GM19351 (cell line): ENCODE measurements around the gene SULT1A1.
"Not testable (repeated sequence)": the region's sequence is repeated elsewhere in the genome, so short reads cannot be mapped to it uniquely, and the experiment has no call there.

Source experiments
- ATAC-seq: cut with Tn5 transposase; IDR thresholded peaks from one replicate; pipeline ENCODE4 v1.9.1; 2021; ENCODE audit warnings: mild to moderate bottlenecking, moderate library complexity; ENCODE audit not compliant: unreplicated experiment

Gene SULT1A1

DNA sequence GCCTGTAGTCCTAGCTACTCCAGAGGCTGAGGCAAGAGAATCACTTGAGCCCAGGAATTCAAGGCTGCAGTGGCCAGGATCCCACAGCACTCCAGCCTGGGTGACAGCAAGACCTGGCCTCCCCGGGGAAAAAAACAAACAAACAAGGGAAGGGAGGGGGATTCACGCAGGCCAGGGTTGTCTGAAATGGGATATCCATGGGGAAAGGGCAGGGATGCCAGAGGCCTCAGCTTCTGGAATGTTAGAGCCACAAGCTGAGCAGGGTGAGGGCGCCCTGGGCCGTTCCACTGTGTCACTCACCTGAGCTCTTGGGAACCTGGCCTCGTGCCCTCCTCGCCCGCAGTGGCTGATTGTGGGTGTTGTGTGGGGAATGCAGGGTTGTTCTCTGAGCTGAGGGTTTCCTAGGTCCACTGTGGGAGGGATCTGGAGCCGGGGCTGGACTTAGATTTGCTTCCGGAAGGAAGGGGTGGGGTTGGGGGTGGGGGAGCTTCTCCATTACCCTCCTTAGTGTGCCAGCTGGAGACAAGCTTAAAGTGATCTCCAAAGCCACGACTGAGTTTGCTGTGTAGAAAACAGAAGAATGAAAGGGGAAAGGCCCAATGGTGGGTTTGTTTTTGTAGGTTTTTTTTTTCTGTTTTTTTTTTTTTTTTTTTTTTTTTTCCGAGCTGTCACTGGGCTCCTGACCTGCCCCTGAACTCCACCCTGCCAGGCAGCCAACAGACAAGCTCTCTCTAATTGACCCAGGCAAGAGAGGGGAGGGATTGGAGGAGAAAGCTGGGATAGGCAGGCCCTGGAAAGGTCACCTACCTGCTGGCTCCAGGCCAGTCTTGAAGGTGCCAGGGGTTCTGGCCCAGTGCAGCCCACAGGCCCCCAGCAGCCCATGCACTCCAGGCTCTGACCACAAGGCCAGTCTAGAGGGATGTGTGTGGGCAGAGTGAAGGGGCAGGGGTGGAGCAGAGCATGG, at the start of gene SULT1A1:
Gene SULT1A1 (minus strand): TSS at position 414 of the 964 bp plus-strand sequence. CDS start 1,189 bp downstream, outside the sequence.
- ATAC-seq, result no peak

DNA sequence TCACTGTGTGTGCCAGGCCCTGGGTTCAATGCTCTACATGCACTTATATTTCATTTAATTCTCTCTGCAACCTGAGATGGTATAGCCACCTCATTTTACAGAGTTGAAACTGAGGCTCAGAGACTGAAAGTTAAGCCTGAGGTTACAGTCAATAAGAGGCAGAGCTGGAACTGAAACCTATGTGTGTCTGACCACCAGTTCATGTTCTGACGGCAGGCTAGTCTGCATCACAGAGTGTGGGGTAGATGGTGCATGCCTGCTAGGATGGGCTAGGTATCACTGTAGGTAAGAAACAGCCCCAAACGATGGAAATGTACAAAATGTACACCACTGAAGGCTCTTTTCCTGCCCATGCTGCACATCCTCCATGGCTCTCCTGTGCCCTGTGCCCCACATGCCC, 30.1 kb upstream of the SULT1A1 start:
- ATAC-seq, result not testable (repeated sequence)

DNA sequence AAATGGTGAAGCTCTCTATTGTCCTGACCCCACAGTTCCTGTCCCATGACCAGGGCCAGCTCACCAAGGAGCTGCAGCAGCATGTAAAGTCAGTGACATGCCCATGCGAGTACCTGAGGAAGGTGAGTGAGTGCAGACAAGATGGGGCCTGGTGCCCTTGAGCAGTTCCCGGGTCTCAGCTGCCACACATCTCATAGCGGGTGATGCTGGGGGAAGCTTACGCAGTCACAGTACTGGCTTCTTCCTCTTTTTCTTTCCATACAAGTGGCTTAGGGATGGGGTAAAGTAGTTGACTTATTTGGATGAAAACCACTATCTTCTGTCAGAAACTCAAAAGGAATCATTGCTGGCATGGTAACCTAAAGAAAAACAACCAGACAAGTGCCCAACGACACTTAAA, 28.5 kb upstream of the SULT1A1 start:
- ATAC-seq, result not testable (repeated sequence)

DNA sequence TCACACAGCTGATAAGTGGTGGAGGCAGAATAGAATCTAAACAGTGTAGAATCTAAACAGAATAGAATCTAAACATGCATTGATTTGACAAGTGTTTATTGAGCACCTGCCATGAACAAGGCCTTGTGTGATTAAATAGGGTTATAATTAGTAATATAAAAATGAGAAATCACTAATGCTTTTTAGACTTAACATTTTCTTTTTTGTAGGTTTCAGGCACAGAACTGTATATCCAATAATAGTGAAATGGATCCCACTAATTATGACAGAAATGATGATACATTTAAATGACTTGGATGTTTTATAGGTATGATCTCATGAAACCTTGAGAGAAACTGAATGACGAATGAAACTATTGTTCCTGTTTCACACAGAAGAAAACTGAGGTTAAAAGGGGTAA, 27.9 kb upstream of the SULT1A1 start, which contains the start of gene NPIPB8:
Gene NPIPB8 (plus strand): TSS at position 301 of the 400 bp plus-strand sequence. CDS start 296 bp downstream, outside the sequence.
- ATAC-seq, result not testable (repeated sequence)

DNA sequence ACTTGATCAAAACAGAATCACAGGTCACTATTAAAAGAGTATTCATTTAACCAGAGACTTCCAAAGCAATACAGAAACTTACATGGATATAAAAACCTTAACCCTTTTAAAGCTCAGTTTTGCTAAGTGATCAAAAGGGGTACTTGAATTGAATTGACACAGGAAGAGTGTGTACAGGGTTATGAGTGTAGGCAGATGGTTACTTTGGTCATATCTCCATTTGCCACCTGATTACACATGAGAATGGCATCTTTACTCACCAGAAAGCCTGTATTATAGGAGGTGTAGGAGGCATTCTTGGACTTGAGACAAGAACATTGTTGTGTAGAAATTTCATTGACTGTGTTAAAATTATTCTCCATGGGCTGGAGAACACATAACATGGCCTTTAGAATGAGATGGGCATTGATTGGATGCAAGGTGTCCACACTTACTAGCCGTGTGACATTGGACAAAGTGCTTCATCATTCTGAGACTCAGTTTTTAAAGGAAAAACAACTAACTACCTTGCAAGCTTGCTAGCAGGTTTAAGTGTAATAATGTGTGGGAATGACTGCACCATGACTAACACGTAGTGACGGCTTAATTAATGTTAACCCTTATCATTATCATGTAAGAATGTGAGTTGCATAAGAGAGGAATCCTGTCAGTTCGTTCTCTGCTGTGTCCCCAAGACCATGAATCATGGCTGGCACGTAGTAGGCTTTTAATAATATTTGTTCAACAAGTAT, 26.4 kb upstream of the SULT1A1 start:
- not testable (repeated sequence) for ATAC-seq

DNA sequence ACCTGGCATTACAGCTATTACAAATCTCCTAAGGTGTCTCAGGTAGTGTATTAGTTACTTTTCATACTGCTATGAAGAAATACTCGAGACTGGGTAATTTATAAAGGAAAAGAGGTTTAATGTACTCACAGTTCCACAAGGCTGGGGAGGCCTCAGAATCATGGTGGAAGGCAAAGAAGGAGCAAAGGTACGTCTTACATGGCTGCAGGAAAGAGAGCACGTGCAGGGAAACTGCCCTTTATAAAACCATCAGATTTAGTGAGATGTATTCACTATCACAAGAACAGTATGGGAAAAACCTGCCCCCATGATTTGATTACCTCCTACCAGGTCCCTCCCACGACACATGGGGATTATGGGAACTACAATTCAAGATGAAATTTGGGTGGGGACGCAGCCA, 21.1 kb upstream of the SULT1A1 start:
- ATAC-seq, result not testable (repeated sequence)

DNA sequence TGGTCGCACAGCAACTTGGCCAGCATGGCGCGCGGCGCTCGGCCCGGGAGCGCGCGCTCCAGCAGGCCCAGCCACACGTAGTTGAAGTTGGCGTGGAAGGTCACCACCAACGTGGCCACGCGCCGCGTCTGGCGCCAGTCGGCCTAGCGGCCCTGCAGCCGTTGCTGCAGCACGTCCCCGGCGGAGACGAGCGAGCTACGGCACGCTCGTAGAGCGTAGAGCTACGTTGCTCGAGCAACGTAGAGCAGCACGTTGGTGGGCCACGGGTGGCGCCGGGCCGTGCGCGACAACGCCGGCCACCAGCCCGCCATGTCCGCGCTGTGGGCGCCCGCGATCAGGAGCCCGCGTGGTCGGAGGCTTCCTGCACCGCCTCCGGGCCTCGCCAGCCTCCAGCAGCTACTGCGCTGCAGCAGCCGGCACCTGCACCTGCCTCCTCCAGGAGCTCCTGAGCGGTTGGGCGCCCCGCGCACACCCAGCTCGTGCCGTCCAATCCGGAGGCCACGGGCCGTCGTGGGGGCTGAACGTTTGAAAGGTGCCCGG, 13.4 kb upstream of the SULT1A1 start:
- ATAC-seq, result peak; percentile 39

DNA sequence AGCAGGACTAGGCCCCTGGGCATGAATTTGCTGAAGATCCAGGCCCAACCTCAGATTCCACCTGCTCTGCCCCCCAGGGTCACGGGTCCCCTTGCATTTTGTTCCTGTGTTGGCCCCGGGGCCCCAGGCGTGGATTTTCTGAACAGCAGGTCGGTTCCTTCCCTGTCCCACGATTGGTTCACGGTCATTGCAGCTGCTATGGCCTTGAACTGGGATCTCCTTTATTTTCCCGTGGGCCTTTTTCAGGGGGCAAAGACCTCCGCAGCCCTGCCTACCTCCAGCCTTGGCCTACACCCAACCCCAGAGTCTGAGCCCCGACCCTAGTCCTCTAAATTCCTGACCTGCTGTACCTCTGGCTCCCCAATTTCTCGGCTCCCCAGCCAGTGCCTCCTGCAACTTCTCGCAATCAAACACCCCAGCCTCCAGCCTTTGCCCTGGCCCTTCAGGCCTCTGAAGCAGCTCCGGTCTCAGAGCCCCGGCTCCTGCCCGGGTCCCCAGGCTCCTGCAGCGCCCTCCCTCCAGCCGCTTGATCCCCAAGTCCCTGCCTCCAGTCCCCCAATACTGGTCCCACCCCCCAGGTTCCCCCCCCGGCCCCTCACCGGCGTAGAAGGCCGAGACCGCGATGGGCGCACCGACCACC, 12.8 kb upstream of the SULT1A1 start:
- not testable (repeated sequence) for ATAC-seq

DNA sequence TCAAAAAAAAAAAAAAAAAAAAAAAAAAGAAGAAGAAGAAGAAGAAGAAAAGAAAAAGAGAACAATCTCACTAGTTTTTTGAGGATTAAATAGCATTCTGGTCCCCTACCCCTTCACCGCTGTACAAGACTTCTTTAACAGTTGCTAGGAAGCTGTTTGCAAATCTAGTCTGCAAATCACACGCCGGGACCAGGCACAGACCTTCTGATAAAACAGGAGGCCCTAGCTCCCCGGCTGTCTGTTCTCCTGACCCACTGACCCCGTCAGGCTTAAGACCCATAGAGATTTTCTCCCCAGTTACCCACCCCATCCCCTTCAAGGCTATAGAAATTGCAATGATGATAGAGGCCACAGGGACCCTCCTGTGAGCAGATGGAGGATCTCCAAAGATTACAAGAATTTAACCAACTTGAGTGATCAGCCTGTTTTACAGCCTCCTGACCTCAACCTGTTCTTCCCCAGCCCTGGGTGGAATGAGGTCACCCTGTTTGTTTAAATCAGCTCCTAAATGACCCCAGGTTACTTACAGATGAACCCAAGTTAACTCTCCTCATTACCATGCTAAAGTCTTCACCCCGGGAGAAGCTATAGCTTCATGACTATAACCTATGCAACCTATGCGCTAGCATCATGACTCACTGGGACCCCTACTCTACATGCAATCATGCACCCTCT, 11.8 kb upstream of the SULT1A1 start:
- no peak for ATAC-seq

DNA sequence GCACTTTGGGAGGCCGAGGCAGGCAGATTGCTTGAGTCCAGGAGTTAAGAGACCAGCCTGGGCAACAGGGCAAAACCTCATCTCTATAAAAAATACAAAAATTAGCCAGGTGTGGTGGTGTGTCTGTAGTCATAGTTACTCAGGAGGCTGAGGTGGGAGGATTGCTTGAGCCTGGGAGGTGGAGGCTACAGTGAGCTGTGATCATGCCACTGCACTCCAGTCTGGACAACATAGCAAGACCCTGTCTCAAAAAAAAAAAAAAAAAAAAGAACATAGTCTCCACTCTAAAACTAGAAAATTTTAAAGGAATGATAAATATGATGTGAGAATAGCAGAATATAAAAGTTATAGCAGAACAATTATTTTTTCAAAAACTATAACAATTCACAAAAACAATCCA, 10.5 kb upstream of the SULT1A1 start:
- ATAC-seq, result not testable (repeated sequence)

DNA sequence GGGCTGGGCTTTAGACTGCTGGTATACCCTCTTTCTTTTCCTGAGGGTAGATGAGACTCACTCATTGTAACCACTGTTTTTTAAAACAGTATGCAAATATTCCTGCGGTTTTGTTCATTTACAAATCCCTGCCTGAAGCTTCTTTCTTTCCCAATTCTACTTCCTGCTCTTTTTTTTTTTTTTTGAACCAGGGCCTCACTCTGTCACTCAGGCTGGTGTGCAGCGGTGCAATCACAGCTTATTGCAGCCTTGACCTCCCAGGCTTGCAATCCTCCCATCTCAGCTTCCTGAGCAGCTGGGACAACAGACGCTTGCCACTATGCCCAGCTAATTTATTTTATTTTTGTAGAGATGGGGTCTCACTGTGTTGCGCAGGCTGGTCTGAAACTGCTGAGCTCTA, 8.0 kb upstream of the SULT1A1 start:
- no peak for ATAC-seq

DNA sequence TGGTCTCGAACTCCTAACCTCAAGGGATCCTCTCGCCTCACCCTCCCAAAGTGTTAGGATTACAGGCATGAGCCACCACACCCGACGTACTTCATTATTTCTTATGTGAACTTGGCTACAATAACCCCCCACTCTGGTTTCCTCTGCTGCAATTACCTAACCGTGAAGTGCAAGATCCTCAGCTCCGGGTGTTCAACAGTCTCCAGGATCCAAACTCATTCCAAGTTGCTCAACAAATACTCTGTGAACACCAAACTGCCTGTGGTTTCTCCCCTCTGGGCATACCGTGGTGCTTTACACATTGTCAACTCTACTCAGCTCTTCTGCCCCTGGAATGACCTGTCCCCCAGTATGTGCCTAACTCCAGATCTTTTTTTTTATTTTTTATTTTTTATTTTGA, 6.8 kb upstream of the SULT1A1 start:
- no peak for ATAC-seq

DNA sequence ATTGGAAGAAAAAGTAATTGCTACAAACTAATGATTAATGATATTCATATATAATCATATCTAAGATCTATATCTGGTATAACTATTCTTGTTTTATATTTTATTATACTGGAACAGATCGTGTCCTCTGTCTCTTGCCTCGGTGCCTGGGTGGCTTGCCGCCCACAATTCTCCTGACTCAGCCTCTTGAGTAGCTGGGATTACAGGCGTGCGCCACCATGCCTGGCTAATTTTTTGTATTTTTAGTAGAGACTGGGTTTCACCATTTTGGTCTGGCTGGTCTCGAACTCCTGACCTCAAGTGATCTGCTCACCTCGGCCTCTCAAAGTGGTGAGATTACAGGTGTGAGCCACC, 6.4 kb upstream of the SULT1A1 start:
- ATAC-seq, result not testable (repeated sequence)

DNA sequence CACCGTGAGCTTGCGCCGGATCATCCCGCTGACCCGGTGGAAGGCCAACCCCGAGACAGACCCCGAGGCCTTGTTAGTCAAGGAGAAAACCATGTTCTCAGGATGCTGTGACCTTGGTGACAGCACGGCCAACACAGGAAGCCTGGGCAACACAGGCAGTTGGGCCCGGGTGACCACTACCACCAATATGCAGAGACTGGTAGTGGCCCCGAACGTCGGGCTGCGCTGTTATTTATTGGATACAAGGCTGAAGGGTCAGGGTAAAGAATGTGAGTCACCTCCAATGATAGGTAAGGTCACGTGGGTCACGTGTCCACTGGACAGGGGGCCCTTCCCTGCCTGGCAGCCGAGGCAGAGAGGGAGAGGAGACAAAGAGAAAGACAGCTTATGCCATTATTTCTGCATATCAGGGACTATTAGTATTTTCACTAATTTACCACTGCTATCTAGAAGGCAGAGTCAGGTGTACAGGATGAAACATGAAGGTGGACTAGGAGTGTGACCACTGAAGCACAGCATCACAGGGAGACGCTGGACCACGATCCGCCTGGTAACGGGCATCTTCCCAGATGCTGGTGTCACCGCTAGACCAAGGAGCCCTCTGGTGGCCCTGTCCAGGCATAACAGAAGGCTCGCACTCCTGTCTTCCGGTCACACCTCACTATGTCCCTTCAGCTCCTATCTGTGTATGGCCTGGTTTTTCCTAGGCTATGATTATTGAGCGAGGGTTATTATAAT, 5.8 kb upstream of the SULT1A1 start:
- ATAC-seq, result not testable (repeated sequence)

DNA sequence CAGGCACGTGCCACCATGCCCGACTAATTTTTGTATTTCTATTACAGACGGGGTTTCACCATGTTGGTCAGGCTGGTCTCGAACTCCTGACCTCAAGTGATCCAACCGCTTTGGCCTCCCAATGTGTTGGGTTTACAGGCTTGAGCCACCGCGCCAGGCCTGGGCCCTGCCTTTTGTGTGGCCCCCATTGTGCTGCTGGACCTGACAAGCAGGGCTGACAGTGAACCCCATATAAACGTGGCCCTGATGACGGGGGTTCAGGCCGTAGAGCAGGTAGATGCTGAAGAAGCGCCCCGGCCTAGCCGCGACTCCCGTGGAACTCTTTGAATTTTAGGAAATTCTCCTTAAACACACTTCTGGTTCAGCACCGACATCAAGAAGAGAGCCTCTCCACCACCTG, 4.7 kb upstream of the SULT1A1 start:
- not testable (repeated sequence) for ATAC-seq

DNA sequence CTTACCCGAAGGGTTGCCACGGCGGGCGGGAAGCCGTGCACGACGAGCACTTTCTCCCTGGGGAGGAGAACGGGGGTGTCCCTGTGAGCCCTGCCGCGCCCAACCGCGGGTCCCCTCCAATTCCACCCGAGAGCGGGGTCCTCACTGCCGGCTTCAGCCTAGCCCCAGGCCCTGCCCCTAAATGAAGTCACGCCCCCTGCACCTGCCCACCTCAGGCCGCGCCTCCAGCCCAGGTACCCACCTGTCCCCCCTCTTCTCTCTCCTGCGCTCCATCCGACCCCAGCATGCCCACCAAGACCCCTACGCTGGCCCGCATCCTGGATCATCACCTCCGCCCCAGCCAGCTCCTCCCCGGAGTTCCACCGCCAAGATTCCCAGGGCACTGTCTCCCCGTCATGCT, 4.1 kb upstream of the SULT1A1 start:
- ATAC-seq, result not testable (repeated sequence)

DNA sequence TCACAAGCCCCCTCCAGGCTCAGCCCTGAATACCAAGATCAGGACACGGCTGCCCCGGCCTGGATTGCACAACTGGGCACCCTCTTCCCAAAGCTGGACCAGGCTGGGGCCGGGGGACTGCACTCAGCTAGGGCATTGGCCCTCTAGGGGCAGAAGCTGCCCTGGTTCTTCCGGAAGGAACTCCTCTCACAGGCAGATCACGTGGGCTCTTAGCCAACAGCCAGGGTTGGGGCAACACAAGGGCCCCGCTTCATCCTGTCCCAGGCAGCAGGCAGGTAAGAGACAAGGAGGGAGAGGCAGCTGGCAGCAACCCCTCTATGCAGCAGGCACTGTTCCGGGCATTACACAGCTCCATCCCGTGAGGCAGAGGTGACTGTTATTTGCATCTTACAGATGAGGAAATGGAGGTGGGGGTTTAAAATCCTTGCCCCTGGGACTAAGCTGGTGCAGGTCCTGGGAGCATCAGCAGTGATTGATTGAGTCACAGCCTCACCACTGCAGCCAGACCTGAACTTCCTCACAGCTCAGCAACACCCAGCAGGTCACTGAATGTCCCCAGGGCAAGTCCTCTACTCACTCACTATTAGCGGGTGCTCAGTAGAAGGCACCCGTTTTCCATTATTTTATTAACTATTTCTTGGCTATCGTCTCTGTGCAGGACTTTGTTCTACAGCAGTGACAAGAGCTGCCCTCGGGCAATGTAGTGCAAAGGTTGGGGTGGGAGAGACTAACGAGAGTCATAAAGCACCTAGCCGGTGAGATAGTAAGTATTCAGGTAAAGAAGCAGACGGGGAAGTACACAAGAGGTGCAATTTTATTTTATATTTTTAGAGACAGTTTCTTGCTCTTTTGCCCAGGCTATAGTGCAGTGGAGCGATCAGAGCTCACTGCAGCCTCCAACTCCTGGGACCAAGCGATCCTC, 2.8 kb upstream of the SULT1A1 start:
- peak; percentile 68 for ATAC-seq

DNA sequence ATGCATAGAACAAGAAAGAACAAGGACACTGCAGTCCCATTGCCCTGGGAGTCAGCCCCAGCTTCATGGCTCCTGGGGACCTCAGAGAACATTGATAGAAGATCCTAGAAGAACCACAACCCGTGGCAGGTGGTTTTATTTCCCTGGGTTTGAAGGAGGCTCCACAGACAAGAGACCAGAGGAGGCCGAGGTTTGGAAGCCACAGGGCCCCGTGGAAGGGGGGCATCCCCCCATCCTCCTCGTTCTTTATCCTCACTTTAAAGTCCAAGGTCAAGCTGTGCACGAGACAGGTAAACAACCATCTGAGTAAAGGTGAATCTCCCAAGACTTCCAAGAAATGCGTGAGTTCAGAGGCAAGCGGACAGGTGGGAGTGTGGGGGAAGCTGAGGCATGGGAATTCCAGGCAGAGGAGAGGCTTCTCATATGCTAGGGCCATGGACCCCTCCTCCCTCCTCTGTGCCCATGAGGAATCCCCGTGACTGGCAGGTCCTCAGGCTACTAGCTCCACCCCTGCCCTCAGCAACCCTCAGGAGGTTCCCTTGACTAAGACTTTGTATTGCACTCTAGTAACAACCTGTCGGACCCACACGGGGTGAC, 849 bp upstream of the SULT1A1 start:
- no peak for ATAC-seq
